Upper lobe of right lung (tissue), 1 donor: ENCODE data around the gene SMARCB1. TPM values are rescaled to one million over a fixed set of nuclear protein-coding genes. Genes with fewer than 3 reads are reported as not detected.

Source experiments
- ATAC-seq: fragments of 200-7000 bp; cut with Tn5 transposase; one replicate; pipeline ENCODE4 v1.9.1; 2020; ENCODE audit warnings: mild to moderate bottlenecking, moderate library complexity
- DNase-seq: peaks from one replicate; pipeline ENCODE4 v3.0.0-alpha.2; 2020
- H3K27ac ChIP-seq: fragments of 200-600 bp; one replicate; pipeline ENCODE4 v1.8.0; 2022
- H3K27me3 ChIP-seq: fragments of 200-600 bp; one replicate; pipeline ENCODE4 v1.8.0; 2022; ENCODE audit warnings: mild to moderate bottlenecking
- H3K36me3 ChIP-seq: fragments of 200-600 bp; one replicate; pipeline ENCODE4 v1.8.0; 2022
- H3K4me1 ChIP-seq: fragments of 200-600 bp; one replicate; pipeline ENCODE4 v1.8.0; 2022
- H3K4me3 ChIP-seq: fragments of 200-600 bp; one replicate; pipeline ENCODE4 v1.8.0; 2022; ENCODE audit warnings: mild to moderate bottlenecking
- H3K9me3 ChIP-seq: fragments of 200-600 bp; one replicate; pipeline ENCODE4 v1.8.0; 2022
- intact Hi-C: fragments of 100-400 bp; cut with DNase I; formaldehyde crosslinking; loops from one replicate; pipeline ENCODE4 v1.11.0; 2022
- total RNA-seq: library from RNA; stranded (reverse); fragmentation: NEBNext Ultra II Directional; extraction: Animal tissue kit (Norgen Biotek cat#: 25700); gene quantifications from one replicate; pipeline ENCODE4 v1.2.1, GENCODE V29; 2021
- TF ChIP-seq, protein P1 (sequence below): fragments of 200-600 bp; IDR thresholded peaks from one replicate; pipeline ENCODE4 v1.8.0; 2022; ENCODE audit warnings: antibody characterized with exemption
- donor health status: DM: no; HTN: yes; CAD: no; lungs with severe emphysema.

The SMARCB1 gene
- total RNA-seq, 1 donor from 2014 or later: 59.6 TPM

DNA sequence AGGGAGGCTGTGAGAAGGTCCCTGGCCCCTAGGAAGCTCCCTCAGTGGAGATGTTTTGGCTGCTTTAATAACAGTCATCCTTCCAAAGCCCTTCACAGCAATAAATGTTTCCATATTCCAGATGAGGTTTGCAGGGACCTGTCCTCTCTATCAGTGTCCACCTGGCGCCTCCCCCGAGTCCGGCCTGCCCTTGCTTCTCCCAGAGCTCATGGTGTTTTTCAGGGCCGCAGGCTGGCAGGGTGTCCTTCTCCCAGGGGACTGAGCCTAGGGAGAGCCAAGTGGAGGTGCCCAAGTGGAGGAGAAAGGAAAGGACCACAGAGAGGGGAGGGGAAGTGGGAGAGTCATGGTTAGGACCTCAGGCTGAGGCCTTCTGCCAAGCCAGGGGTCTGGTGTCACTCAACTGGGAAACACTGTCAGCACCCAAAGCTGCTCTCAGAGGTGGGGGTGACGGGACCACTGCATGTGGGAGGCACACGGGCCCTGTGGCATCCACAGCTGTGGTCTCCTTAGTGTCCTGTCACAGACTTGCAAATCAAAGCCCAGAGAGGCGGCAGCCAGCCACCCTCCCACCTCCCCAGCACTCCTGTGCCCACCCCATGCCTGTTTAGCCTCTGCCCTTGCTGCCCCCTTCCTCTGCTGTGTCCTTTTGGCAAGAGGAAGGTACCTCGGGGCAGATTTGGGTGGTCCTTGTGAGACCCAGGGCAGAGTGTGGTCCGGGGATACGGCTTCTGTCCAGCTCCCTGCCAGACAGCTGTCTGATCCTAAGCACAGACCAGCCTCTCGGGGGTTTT lies 45.7 kb downstream of the SMARCB1 start:
- no peaks in the 10 kb centered on the region for H3K9me3 ChIP-seq
- H3K4me1 ChIP-seq: no peaks in the 10 kb centered on the region
- peaks cover 71% of the 10 kb centered on the region for H3K36me3 ChIP-seq
- H3K27ac ChIP-seq: no peak overlapping the region
- no peak overlapping the region for H3K4me3 ChIP-seq
- ATAC-seq: no peak
- TF ChIP-seq, protein P1, sequence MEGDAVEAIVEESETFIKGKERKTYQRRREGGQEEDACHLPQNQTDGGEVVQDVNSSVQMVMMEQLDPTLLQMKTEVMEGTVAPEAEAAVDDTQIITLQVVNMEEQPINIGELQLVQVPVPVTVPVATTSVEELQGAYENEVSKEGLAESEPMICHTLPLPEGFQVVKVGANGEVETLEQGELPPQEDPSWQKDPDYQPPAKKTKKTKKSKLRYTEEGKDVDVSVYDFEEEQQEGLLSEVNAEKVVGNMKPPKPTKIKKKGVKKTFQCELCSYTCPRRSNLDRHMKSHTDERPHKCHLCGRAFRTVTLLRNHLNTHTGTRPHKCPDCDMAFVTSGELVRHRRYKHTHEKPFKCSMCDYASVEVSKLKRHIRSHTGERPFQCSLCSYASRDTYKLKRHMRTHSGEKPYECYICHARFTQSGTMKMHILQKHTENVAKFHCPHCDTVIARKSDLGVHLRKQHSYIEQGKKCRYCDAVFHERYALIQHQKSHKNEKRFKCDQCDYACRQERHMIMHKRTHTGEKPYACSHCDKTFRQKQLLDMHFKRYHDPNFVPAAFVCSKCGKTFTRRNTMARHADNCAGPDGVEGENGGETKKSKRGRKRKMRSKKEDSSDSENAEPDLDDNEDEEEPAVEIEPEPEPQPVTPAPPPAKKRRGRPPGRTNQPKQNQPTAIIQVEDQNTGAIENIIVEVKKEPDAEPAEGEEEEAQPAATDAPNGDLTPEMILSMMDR: no peak
- peak; percentile 46 for DNase-seq
- H3K27me3 ChIP-seq: no peaks in the 10 kb centered on the region
- intact Hi-C loops: no loop called here

DNA sequence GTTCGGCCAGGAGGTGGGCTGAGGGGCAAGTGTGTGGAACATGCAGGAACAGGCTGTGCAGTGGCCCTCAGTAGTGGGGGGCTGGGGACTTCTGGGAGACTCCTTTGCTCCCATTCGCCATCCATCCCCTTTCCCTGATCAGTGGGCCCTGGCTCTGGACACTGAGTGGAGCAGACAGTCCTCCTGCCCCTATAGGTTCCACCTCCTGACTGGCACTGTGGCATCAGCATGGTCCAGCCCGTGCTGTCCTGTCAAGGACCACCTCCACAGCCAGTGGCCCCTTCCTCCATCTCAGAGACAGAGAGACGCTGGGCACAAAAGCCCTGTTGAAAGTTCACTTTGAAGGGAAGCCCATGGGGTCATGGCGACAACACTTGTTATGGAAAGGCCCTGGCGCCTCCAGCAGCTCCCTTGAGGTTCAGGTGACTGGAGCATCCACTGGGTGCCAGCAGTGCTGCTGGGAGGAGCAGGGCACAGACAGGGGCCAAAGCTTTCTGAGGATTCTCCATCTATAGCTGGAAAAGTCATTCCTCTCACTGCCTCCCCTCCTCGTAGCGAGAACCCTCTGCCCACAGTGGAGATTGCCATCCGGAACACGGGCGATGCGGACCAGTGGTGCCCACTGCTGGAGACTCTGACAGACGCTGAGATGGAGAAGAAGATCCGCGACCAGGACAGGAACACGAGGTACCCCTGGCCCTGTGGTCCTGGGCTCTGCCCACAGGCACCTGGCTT lies 46.4 kb downstream of the SMARCB1 start:
- peaks cover 63% of the 10 kb centered on the region for H3K36me3 ChIP-seq
- no peaks in the 10 kb centered on the region for H3K9me3 ChIP-seq
- intact Hi-C loops: no loop called here
- H3K27me3 ChIP-seq: no peaks in the 10 kb centered on the region
- DNase-seq (peak; percentile 54), ATAC-seq (no peak)
- H3K27ac ChIP-seq: no peak overlapping the region
- H3K4me1 ChIP-seq: peaks cover 3% of the 10 kb centered on the region
- H3K4me3 ChIP-seq: no peak overlapping the region
- TF ChIP-seq, protein P1: no peak

DNA sequence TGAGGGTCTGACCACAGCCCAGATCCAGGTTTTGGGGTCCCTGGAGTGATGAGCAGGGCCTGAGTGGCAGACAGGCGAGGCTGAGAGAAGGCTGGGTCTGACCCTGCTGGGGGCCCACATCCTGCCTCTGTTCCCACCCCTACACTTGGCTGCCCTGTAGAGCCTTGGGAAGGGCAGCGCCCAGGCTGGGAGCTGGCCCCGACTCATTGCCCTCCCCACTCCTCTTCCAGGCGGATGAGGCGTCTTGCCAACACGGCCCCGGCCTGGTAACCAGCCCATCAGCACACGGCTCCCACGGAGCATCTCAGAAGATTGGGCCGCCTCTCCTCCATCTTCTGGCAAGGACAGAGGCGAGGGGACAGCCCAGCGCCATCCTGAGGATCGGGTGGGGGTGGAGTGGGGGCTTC lies 47.1 kb downstream of the SMARCB1 start:
- H3K27me3 ChIP-seq: no peaks in the 10 kb centered on the region
- intact Hi-C loops: no loop called here
- H3K4me1 ChIP-seq: peaks cover 8% of the 10 kb centered on the region
- TF ChIP-seq, protein P1: no peak
- no peaks in the 10 kb centered on the region for H3K9me3 ChIP-seq
- DNase-seq: peak; percentile 37
- peaks cover 59% of the 10 kb centered on the region for H3K36me3 ChIP-seq
- H3K4me3 ChIP-seq: no peak overlapping the region
- no peak overlapping the region for H3K27ac ChIP-seq
- ATAC-seq: no peak

- intact Hi-C loops: no loop called here
- H3K27me3 ChIP-seq: no peaks in the 10 kb centered on the region
- TF ChIP-seq, protein P1: no peak
- ATAC-seq: no peak
- H3K36me3 ChIP-seq: peaks cover 59% of the 10 kb centered on the region
- DNase-seq: peak; percentile 48
- H3K4me1 ChIP-seq: peaks cover 9% of the 10 kb centered on the region
- no peaks in the 10 kb centered on the region for H3K9me3 ChIP-seq
- H3K27ac ChIP-seq: no peak overlapping the region
- H3K4me3 ChIP-seq: no peak overlapping the region
Measured at GRCh38 chr22:23834406-23834792, 47.6 kb downstream of the SMARCB1 start.

GRCh38 chr22:23834793-23835483 lies 48.2 kb downstream of the SMARCB1 start:
- intact Hi-C loops: no loop called here
- DNase-seq (peak; percentile 55), ATAC-seq (no peak)
- no peaks in the 10 kb centered on the region for H3K27me3 ChIP-seq
- H3K9me3 ChIP-seq: no peaks in the 10 kb centered on the region
- H3K36me3 ChIP-seq: peaks cover 59% of the 10 kb centered on the region
- H3K4me1 ChIP-seq: peaks cover 12% of the 10 kb centered on the region
- no peak overlapping the region for H3K4me3 ChIP-seq
- TF ChIP-seq, protein P1: no peak
- no peak overlapping the region for H3K27ac ChIP-seq
